ENCODE results near the gene PLAAT3.

- TF ChIP-seq CTCF (conservative IDR thresholded peaks at IDR 0.05) (no peak), ZFX (IDR thresholded peaks at IDR 0.05) (no peak)
These were observed 86.6 kb downstream of the PLAAT3 start for GRCh38 chr11:63527667-63528066.
